ENCODE data around the gene ISLR2.

Gene ISLR2

DNA sequence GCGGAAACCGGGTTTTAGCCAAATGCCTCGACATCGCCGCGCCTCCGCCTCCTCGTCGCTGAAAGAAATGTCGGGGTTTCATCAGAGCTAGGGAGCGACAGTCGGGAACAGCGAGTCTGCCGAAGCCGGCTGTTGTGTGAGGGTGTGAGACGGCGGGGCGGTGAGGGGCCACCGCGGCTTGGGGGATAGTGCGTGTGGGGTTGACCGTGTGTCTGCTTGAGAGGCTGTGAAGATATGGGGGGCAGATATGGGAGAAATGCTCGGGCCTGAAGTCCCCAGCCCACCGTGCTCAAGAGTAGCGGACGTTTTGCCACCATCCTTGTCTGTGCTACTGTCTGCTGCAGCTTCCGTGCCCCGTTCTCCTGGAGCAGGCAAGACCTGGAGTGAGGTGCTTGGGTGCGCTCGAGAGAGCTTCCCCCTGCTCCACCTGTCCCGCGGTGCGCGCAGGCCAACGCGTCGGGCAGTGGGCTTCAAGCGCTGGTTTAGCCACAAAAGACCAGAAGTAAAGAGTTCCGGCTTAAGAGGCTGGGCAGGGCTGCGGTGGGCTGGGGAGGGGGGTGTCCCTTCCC, 716 bp upstream of the ISLR2 start:
- no peak for DNase-seq

GRCh38 chr15:74130849-74131627, 652 bp downstream of the ISLR2 start:
- DNase-seq: no peak

- DNase-seq: no peak
These were observed 1.4 kb downstream of the ISLR2 start for GRCh38 chr15:74131628-74132413.

GRCh38 chr15:74132681-74133651, 2.6 kb downstream of the ISLR2 start:
- no peak for DNase-seq

- DNase-seq: no peak
These were observed 3.5 kb downstream of the ISLR2 start for GRCh38 chr15:74133694-74134386.

DNA sequence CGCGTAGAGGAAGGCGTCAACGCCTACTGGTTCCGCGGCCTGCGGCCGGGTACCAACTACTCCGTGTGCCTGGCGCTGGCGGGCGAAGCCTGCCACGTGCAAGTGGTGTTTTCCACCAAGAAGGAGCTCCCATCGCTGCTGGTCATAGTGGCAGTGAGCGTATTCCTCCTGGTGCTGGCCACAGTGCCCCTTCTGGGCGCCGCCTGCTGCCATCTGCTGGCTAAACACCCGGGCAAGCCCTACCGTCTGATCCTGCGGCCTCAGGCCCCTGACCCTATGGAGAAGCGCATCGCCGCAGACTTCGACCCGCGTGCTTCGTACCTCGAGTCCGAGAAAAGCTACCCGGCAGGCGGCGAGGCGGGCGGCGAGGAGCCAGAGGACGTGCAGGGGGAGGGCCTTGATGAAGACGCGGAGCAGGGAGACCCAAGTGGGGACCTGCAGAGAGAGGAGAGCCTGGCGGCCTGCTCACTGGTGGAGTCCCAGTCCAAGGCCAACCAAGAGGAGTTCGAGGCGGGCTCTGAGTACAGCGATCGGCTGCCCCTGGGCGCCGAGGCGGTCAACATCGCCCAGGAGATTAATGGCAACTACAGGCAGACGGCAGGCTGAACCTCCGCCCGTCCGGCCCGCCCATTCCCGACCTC, 4.1 kb downstream of the ISLR2 start:
- no peak for DNase-seq

GRCh38 chr15:74135041-74135565, 4.7 kb downstream of the ISLR2 start:
- DNase-seq: no peak

DNA sequence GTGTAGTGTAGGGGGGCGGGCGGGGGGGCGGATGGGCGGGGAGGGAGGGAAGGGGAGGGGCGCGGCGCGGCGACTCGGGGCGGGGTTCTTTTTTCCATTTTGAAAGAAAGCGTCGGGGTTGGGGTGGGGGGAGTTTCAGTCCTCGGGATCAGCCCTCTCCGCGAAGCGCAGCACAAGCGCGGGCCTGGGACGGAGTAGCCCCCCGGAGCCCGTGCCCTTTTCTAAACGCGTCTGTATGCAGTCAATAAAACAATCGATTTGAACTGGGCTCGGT, 6.1 kb downstream of the ISLR2 start:
- no peak for DNase-seq

DNA sequence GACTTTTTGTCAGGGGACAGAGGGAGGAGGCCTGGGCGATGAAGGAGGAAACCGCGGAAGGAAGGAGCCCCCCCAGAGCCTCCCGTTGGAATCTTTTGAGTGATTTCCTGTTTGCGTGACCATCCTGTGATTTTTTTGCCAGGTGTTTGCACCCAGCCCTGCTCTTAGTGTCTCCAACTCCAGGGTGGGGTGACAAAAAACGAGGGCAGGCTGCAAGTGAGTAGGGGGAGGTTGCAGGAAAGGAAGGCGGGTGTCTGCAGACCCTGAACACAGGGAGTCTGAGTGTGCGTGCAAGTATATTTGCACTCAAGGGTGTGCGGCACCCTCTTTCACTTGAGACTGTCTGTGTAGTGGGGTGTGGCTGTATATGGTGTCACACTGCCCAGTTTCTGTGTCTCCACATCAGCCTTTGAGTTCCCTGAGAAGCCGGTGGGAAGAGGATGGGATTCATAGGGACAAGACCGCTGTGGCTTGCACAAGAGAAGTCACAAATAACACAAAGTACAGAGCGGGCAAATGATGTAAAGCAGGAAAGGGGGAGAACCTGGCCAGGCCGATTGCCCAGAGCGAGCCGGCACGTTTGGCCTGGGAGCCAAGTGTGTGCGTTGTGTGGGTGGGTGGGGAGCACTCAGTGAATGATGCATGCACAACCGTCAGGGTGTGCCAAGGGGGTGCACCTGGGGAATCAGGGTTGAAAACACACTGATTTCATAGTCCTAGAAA, 6.6 kb downstream of the ISLR2 start:
- no peak for DNase-seq

- no peak for DNase-seq
These were observed 7.1 kb downstream of the ISLR2 start for GRCh38 chr15:74137537-74137894.

GRCh38 chr15:74138642-74139041, 8.3 kb downstream of the ISLR2 start:
- DNase-seq: no peak

GRCh38 chr15:74141591-74141990, 11.2 kb downstream of the ISLR2 start:
- DNase-seq: no peak

- DNase-seq: peak; percentile 41 to 51
These were observed 13.9 kb downstream of the ISLR2 start for GRCh38 chr15:74144153-74144775.

DNA sequence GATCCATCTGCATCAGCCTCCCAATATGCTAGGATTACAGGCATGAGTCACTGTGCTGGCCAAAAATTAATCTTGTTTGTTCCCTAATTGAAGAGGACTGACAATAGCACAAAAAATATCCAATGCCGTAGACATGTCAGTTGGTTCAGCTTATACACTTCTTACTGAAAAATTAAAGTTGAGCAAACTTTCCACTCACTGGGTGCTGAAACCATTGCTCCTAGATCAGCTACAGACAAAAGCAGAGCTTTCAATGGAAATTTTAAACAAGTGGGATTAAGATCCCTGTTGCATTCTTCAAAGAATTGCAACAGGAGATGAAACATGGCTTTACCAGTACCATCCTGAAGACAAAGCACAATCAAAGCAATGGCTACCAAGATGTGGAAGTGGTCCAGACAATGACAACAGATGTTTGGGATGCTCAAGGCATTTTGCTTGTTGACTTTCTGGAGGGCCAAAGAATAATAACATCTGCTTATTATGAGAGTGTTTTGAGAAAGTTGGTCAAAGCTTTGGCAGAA, 16.0 kb downstream of the ISLR2 start:
- DNase-seq: no peak

- no peak for DNase-seq
These were observed 16.7 kb downstream of the ISLR2 start for GRCh38 chr15:74147051-74147450.

- DNase-seq: peak in 1 of 2 experiments; percentile 4
These were observed 25.5 kb downstream of the ISLR2 start for GRCh38 chr15:74155766-74156417.

DNA sequence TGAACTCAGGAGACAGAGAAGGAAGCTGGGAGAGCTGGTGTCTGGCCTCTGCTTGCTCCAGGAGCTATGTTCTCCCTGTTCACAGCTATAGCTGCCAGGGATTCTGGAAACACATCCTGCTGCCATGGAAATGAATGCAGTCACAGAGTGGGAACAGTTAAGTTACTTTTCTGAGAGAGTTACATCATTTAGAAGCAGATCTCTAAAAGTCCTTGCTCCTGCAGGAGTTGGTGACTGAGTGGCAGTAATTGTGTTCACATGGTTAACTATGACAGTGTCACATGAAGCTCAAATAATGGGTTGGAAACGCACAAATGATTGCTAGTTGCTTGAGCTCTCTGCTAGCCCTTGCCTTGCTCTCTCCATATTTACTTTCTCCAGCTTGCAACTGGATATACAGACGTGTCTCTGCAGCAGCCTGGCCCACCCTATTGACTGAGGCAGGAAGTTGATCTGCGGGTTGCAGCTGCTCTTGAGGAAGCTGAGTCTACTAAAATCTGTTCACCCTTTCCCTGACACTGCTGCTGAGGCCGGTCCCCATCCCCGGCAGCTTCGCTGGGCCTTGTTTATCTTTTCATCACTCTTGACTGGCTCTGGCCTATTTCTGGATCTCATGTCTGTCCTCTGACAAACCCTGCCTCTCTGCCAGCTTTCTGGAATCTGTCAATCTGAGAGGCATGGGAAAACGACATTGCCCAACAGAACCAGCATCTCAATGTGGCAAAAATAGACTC, 26.5 kb downstream of the ISLR2 start:
- DNase-seq: peak; percentile 79 to 89

DNA sequence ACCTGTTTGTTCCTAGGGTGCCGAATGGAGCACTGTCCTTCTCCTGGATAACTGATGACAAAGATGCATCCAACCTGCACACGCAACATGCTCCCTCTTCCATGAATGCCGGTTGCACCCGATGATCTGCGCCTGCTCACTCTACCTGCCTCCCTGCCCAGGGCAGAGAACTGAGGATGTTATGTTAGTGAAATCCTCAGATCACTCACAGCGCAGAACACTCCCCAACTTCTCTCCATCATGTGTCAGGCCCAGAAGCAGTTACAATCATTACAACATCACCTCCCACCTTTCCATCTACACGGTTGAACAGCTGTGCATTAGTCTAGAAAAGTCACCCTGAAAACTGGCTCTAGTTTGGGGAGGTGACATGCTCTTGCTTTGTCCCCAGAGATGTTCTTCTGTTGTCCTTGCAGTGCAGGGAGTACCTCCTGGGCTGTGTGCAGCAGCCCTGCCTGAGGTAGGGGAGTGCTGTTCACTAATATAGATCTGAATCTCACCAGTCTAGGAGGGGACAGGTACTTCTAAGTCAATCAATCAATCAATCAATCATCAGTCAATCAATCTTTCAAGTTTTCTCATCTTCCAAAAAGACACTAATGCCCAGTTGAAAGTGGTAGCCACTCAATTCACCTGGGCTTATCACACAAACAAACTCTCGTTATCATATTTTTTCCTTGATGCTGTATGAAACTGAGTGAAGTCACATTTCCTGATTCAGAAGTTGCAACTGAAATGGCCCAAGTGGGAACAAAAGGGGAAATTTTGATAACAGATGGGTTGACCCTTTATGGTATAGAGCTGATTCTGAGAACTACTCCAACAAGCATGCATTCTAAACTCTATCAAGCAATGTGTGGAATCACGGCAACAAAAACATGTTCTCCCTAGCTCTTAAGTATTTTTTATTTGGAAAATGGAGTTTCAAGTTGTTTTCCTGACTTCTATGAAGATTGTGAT, 27.8 kb downstream of the ISLR2 start:
- no peak for DNase-seq

Measured in SHP77 (cell line).